Glutamatergic neuron (in vitro differentiated cells): ENCODE results near the gene NFATC2. TPM values are rescaled to one million over a fixed set of nuclear protein-coding genes. Genes with fewer than 3 reads are reported as not detected.
"Not testable (repeated sequence)": the region's sequence is repeated elsewhere in the genome, so short reads cannot be mapped to it uniquely, and the experiment has no call there.

Experiments
- DNase-seq: peaks from one replicate; pipeline ENCODE4 v3.0.0; 2022
- H3K27ac Mint-ChIP-seq: one replicate; pipeline ENCODE4 v1.8.0; 2020; ENCODE audit warnings: mild to moderate bottlenecking, mixed read lengths, inconsistent platforms; ENCODE audit not compliant: unreplicated experiment
- H3K27me3 Mint-ChIP-seq: one replicate; pipeline ENCODE4 v1.8.0; 2020; ENCODE audit warnings: mild to moderate bottlenecking, moderate library complexity, mixed read lengths, inconsistent platforms; ENCODE audit not compliant: unreplicated experiment
- H3K36me3 Mint-ChIP-seq: one replicate; pipeline ENCODE4 v1.8.0; 2020; ENCODE audit warnings: mild to moderate bottlenecking, mixed read lengths, inconsistent platforms; ENCODE audit not compliant: unreplicated experiment
- H3K4me1 Mint-ChIP-seq: one replicate; pipeline ENCODE4 v1.8.0; 2020; ENCODE audit warnings: mild to moderate bottlenecking, low read depth, mixed read lengths, inconsistent platforms; ENCODE audit not compliant: unreplicated experiment
- H3K4me3 Mint-ChIP-seq: one replicate; pipeline ENCODE4 v1.8.0; 2020; ENCODE audit warnings: mild to moderate bottlenecking, mixed read lengths, inconsistent platforms; ENCODE audit not compliant: unreplicated experiment
- H3K9me3 Mint-ChIP-seq: one replicate; pipeline ENCODE4 v1.8.0; 2020; ENCODE audit warnings: mild to moderate bottlenecking, moderate library complexity, mixed read lengths, inconsistent platforms; ENCODE audit not compliant: unreplicated experiment
- total RNA-seq: library from RNA; stranded (reverse); fragmentation: NEBNext Ultra II Directional; extraction: Animal tissue kit (Norgen Biotek cat#: 25700); gene quantifications from one replicate; pipeline ENCODE4 v1.2.1, GENCODE V29; 2021; ENCODE audit not compliant: unreplicated experiment
- TF ChIP-seq, protein P1 (sequence below): fragments of 200-600 bp; sonication (generic); IDR thresholded peaks from one replicate; pipeline ENCODE4 v1.5.0; 2021; ENCODE audit not compliant: partially characterized antibody, unreplicated experiment

The NFATC2 gene
- total RNA-seq, 1 donor from 2014 or later = not detected

DNA sequence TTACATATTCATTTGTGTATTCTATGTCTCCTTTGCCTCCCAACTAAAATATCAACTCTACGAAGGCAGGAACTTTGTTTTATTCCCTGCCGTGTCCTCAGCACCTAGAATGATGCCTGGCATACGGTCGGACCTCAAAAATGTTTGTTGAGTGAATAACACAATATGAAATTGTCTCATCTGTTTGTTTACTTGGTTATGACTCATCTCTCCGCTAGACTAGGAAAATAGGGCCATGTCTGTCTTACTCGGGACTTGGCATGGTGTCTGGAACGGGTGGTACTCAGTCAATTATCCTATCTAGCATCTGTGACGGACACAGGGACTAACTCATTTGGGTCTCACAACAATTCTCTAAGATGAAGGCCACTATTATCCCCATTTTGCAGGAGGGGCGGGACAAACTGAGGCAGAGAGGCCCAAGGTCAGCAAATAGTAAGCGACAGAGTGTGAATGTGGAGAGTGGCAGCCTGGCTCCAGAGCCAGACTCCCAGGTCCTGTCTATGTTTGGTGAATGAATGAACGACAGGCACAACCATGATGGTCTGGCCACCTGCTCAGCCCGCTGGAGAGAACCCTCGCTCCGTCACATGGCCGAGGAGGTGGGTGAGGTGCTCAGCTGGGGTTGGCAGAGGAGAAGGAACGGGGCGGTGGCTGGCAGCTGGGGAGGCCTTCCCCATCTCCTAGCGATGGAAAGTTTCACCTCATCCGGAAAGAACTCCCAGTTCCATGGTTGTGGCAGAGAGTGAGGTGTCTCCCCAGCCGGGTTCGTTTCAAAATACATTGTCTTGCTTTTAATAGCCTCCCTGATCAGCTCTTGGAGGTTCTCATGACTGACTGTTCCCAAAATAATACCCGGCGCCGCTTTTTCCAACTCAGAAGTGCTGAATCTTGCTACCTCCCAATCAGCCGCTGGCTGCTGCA, 27.6 kb upstream of the NFATC2 start:
- Mint-ChIP-seq H3K27ac (no peak overlapping the region), H3K4me1 (no peaks in the 10 kb centered on the region), H3K27me3 (no peaks in the 10 kb centered on the region), H3K36me3 (peaks cover 9% of the 10 kb centered on the region), H3K9me3 (peaks cover 2% of the 10 kb centered on the region), H3K4me3 (no peak overlapping the region)
- TF ChIP-seq, protein P1, sequence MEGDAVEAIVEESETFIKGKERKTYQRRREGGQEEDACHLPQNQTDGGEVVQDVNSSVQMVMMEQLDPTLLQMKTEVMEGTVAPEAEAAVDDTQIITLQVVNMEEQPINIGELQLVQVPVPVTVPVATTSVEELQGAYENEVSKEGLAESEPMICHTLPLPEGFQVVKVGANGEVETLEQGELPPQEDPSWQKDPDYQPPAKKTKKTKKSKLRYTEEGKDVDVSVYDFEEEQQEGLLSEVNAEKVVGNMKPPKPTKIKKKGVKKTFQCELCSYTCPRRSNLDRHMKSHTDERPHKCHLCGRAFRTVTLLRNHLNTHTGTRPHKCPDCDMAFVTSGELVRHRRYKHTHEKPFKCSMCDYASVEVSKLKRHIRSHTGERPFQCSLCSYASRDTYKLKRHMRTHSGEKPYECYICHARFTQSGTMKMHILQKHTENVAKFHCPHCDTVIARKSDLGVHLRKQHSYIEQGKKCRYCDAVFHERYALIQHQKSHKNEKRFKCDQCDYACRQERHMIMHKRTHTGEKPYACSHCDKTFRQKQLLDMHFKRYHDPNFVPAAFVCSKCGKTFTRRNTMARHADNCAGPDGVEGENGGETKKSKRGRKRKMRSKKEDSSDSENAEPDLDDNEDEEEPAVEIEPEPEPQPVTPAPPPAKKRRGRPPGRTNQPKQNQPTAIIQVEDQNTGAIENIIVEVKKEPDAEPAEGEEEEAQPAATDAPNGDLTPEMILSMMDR = no peak
- DNase-seq = no peak

DNA sequence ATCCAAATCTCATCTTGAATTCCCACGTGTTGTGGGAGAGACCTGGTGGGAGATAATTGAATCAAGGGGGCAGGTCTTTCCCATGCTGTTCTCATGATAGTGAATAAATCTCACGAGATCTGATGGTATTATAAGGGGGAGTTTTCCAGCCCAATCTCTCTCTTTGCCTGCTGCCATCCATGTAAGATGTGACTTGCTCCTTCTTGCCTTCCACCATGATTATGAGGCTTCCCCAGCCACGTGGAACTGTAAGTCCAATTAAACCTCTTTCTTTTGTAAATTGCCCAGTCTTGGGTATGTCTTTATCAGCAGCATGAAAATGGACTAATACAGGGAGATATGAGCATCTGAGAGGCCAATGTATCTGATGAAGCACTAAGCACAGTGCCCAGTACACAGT, 26.0 kb upstream of the NFATC2 start:
- H3K4me1 Mint-ChIP-seq, H3K4me3 Mint-ChIP-seq, H3K9me3 Mint-ChIP-seq, H3K36me3 Mint-ChIP-seq, H3K27ac Mint-ChIP-seq, H3K27me3 Mint-ChIP-seq, DNase-seq: not testable (repeated sequence)

DNA sequence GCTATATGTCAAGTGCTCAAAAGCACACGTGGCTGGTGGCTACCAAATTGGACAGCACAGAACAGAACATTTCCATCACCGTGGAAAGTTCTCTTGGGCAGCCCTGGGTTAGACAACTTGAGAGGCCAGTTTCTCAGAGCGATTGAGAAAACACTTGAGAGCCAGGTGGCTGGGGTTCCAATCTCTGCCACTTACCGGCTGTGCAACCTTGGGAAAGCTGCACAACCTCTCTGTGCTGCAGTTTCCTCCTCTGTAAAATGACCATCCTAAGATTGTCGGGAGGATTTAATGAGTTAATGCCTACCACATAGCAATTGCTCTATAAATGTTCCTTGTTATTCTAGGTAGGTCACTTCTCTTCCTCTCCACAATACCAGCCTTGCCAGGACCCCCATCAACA, 25.1 kb upstream of the NFATC2 start:
- no peaks in the 10 kb centered on the region for H3K4me1 Mint-ChIP-seq
- H3K4me3 Mint-ChIP-seq = no peak overlapping the region
- peaks cover 4% of the 10 kb centered on the region for H3K27me3 Mint-ChIP-seq
- H3K36me3 Mint-ChIP-seq = peaks cover 9% of the 10 kb centered on the region
- TF ChIP-seq, protein P1 = no peak
- peaks cover 2% of the 10 kb centered on the region for H3K9me3 Mint-ChIP-seq
- no peak for DNase-seq
- no peak overlapping the region for H3K27ac Mint-ChIP-seq

DNA sequence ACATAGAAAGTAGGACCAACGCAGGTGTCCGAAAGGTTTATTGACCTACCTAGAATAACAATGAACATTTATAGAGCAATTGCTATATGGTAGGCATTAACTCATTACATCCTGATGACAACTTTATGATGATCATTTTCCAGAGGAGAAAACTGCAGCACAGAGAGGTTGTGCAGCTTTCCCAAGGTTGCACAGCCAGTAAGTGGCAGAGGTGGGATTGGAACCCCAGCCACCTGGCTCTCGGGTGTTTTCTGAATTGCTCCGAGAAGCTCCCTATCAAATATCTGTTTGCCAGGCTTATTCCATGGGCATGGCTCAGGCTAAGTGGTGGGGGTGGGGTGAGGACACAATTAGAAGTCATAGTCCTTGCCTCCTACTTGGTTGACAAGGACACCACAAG, 24.1 kb upstream of the NFATC2 start:
- H3K4me3 Mint-ChIP-seq = no peak overlapping the region
- H3K27ac Mint-ChIP-seq = no peak overlapping the region
- peaks cover 9% of the 10 kb centered on the region for H3K36me3 Mint-ChIP-seq
- TF ChIP-seq, protein P1 = no peak
- H3K9me3 Mint-ChIP-seq = peaks cover 2% of the 10 kb centered on the region
- H3K27me3 Mint-ChIP-seq = peaks cover 7% of the 10 kb centered on the region
- peaks cover 2% of the 10 kb centered on the region for H3K4me1 Mint-ChIP-seq
- no peak for DNase-seq

DNA sequence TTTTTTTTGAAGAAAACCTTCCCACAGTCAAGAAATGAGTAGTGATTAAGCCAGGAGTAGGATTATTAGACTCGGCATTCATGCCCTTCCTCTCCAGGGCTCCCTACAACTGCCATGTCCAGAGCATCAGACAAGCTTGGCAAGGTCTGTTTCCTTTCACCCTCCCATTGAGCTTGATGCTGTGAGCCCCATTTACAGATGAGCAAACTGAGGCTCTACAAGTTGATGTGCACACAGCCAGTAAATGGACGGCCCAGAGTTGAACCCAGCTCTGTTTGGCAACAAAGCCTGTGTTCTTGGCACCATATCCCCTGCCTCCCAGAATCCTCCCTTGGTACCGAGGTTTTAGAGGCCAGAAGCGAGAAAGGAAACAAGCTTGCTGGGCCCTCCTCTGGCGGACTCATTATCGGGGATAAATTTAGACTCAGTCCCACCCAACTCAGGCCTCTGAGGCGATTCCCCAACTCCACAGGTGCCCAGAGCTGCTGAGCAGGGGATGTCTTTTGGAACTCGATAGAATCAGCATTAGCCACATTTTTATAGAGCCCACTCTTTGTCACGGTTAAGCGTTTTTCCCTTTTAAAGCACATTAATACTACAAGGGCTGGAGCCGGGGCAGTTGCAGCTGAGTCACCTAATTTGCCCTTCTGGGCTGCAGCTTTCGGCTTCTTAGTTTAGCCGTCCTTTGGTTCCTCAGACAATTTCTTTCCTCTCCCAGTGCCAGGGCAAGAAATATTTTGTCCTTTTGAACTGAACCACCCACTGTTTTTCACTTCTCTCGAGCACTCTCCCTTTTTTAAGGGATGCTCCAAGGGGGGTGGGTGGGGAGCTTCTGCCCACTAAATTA, 23.0 kb upstream of the NFATC2 start:
- Mint-ChIP-seq H3K4me1 (peaks cover 3% of the 10 kb centered on the region), H3K4me3 (no peak overlapping the region), H3K27me3 (peaks cover 10% of the 10 kb centered on the region), H3K27ac (no peak overlapping the region), H3K36me3 (peaks cover 9% of the 10 kb centered on the region), H3K9me3 (peaks cover 2% of the 10 kb centered on the region)
- TF ChIP-seq, protein P1 = no peak
- no peak for DNase-seq
